ENCODE results near the gene CMIP. TPM values are rescaled to one million over a fixed set of nuclear protein-coding genes. Genes with fewer than 3 reads are reported as not detected.

The CMIP gene
- total RNA-seq, 6 experiments from 2014 or later = 12.2 to 23.0 (median 16.5) TPM

DNA sequence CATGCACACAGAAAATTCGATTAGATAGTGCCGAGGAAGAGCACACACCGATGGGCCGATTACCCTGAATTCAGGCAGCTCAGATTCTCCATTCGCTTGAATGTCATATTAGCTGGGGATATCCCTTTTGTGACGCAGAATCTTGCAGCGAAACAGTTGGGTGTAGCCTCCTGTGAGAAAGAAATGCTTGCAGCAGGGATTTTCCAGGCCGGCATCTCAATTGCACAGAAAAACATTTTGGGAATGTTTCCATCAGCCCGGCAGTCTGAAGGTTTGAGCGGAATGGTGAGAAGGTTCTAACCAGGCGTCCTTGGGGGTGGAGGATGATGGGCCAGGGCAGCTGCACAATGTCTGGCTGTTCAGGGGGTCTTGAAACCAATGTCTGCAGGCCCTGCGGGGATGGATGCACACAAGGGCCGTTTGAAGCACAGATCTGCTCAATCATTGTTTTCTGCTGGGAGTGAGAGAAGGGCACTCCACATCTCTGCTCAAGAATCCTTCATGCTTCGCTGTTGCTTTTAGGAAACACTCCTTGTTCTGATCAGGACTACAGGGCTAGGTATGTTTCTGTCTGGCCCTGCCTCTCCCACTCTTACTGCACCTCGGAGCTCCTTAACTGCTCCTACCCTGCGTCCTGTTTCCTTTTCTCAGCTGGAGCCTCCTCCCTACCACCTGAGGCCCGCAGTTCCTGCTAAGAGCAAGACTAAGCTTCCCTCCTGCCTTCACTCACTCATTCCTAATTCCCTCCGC, 94.6 kb downstream of the CMIP start:
- no peak overlapping the region for H3K27ac ChIP-seq
- H3K4me3 ChIP-seq = no peak overlapping the region
- H3K36me3 ChIP-seq = no peaks in the 10 kb centered on the region
- no peak for TF ChIP-seq POLR2A (IDR thresholded peaks at IDR 0.05)
- TF ChIP-seq, protein P1, sequence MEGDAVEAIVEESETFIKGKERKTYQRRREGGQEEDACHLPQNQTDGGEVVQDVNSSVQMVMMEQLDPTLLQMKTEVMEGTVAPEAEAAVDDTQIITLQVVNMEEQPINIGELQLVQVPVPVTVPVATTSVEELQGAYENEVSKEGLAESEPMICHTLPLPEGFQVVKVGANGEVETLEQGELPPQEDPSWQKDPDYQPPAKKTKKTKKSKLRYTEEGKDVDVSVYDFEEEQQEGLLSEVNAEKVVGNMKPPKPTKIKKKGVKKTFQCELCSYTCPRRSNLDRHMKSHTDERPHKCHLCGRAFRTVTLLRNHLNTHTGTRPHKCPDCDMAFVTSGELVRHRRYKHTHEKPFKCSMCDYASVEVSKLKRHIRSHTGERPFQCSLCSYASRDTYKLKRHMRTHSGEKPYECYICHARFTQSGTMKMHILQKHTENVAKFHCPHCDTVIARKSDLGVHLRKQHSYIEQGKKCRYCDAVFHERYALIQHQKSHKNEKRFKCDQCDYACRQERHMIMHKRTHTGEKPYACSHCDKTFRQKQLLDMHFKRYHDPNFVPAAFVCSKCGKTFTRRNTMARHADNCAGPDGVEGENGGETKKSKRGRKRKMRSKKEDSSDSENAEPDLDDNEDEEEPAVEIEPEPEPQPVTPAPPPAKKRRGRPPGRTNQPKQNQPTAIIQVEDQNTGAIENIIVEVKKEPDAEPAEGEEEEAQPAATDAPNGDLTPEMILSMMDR (IDR thresholded peaks at IDR 0.05) = no peak
- H3K27me3 ChIP-seq = no peaks in the 10 kb centered on the region
- peak in 1 of 4 donors; percentile 8 for ATAC-seq
- no peaks in the 10 kb centered on the region for H3K9me3 ChIP-seq
- no peak for DNase-seq
- intact Hi-C loops (cut with DNase I) = loop anchor here in 1 of 2 donors (10.0 kb wide), 1 partner anchor 84 kb away; no protein-coding TSS in a partner anchor
- peaks cover 0 to 43% (median 15%) of the 10 kb centered on the region in 4 donors for H3K4me1 ChIP-seq
- WGBS (ENCODE audit: insufficient coverage, low coverage, low lambda C conversion rate, missing lambda C conversion rate) = 63% methylated on average over 12 of the region's 18 CpGs

DNA sequence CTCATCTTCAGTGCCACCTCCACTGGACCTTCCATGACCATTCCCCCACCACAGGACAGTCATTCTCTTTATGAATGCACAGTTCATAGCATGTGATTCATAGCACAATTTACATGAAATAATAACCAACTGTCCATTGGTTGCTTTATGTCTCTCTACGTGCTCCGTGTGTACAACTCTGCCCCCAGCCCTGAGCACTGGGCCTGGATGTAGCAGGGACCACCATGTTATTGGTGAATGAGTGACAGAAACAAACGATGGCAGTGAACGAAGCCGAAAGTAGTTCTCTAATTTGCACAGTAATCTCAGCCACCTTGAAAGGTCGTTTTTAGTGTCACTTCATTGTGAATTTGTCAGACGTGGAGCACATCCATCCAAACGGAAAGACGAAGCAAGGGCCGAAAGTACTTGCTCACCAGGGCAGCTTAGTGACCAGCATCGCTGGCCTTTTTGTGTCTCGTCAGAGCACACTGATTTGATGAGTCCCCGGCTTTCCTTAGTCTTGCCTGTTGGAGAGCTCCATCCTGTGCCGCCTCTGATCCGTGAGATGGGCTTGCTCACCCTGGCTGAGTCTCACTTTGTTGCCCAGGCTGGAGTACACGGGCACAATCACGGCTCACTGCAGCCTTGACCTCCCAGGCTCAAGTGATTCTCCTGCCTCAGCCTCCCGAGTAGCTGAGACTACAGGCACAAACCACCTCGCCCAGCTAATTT, 95.3 kb downstream of the CMIP start:
- Histone ChIP-seq H3K9me3 (no peaks in the 10 kb centered on the region), H3K4me3 (no peak overlapping the region), H3K27ac (no peak overlapping the region), H3K27me3 (no peaks in the 10 kb centered on the region), H3K36me3 (no peaks in the 10 kb centered on the region), H3K4me1 (peaks cover 0 to 42% (median 15%) of the 10 kb centered on the region in 4 donors)
- WGBS (ENCODE audit: insufficient coverage, low coverage, low lambda C conversion rate, missing lambda C conversion rate) = 96% methylated on average over 8 of the region's 19 CpGs
- no peak for TF ChIP-seq POLR2A (IDR thresholded peaks at IDR 0.05)
- TF ChIP-seq, protein P1 (IDR thresholded peaks at IDR 0.05) = no peak
- DNase-seq = no peak
- intact Hi-C loops (cut with DNase I) = loop anchor here in 1 of 2 donors (10.0 kb wide), 1 partner anchor 85 kb away; no protein-coding TSS in a partner anchor
- no peak for ATAC-seq

DNA sequence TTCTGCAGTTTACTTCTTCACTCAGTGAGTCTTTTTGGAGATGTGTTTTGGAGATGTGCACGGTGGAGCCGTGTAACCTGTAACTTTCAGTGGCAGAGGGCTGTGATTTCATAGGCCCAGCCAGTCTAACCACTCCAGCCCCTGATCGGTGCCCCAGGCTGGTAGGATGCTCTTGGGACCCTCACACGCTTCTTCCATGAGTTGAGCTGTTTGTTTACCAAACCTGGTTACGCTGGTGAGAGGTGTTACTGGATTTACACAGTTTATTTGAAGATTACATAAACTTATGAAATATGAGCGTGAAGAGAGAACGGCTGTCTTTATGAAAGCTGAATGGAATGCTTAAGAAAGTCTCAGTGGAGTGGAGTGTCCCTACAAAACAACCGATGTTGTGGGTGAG, 96.7 kb downstream of the CMIP start:
- H3K4me3 ChIP-seq = no peak overlapping the region
- intact Hi-C loops (cut with DNase I) = no loop called here
- no peaks in the 10 kb centered on the region for H3K36me3 ChIP-seq
- peaks cover 0 to 45% (median 16%) of the 10 kb centered on the region in 4 donors for H3K4me1 ChIP-seq
- no peak for ATAC-seq
- TF ChIP-seq POLR2A (IDR thresholded peaks at IDR 0.05) = no peak
- TF ChIP-seq, protein P1 (IDR thresholded peaks at IDR 0.05) = no peak
- no peaks in the 10 kb centered on the region for H3K9me3 ChIP-seq
- DNase-seq = no peak
- no peak overlapping the region for H3K27ac ChIP-seq
- H3K27me3 ChIP-seq = no peaks in the 10 kb centered on the region
- WGBS (ENCODE audit: insufficient coverage, low coverage, low lambda C conversion rate, missing lambda C conversion rate) = 79% methylated on average over 8 of the region's 8 CpGs

DNA sequence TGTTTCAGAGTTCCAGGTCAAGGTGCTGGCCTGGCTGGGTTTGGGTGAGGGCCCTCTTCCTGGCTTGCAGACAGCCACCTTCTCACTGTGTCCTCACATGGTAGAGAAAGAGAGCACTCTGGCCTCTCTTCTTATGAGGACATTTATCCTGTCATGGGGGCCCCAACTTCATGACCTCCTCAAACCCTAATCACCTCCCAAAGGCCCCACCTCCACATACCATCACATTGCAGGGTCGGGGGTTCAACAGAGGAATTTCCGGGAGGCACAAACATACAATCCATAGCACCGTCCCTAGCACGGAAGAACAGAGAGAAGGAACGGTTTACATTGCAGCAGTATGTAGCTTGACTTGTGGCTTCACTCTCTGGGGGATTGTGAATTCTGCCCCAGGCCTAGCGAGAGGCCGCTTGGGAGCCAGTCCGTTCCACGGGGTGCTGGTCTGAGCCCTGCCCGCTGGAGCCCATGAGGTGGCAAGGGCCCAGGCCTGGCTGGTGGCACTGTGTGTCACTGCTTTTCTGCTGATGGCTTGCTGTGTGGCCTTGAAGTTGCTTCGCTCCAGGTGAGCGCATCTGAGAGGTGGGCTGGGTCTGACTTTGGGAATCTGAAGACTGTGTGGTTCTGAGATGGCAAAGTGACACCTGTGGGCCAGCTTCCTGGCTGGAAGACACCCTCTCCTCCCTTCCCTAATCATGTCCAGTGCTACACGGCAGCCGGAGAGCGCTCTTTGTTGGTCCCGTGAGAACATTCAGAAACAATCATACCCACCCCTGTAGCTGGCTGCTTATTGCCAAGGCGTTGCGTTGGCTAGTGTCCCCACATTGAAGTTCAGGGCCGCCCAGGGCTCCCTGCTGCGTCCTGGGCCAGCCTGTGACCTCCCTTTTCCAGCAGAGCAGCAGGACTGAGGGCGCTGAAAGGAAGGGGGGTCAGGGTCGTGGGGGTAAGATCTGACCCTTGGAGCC, 98.3 kb downstream of the CMIP start:
- peak overlapping the region; percentile 20 to 37 (median 27) for H3K27ac ChIP-seq
- 20% methylated on average over 8 of the region's 22 CpGs for WGBS (ENCODE audit: insufficient coverage, low coverage, low lambda C conversion rate, missing lambda C conversion rate)

More for the DNA sequence above, 98.3 kb downstream of the CMIP start:
- ATAC-seq (peak; percentile 26 to 62 (median 47)), DNase-seq (no peak)
- Histone ChIP-seq H3K9me3 (no peaks in the 10 kb centered on the region), H3K27me3 (no peaks in the 10 kb centered on the region), H3K4me3 (no peak overlapping the region), H3K4me1 (peaks cover 0 to 48% (median 20%) of the 10 kb centered on the region in 4 donors), H3K36me3 (no peaks in the 10 kb centered on the region)
- intact Hi-C loops (cut with DNase I) = no loop called here
- TF ChIP-seq, protein P1 (IDR thresholded peaks at IDR 0.05) = no peak
- TF ChIP-seq POLR2A (IDR thresholded peaks at IDR 0.05) = no peak

All from right lobe of liver (tissue), 6 donors.